ENCODE measurements around the gene DCLRE1C. TPM values are rescaled to one million over a fixed set of nuclear protein-coding genes. Genes with fewer than 3 reads are reported as not detected.

The DCLRE1C gene
- total and polyA plus RNA-seq, 3 donors from 2014 or later = 2.2 to 5.1 (median 4.6) TPM

DNA sequence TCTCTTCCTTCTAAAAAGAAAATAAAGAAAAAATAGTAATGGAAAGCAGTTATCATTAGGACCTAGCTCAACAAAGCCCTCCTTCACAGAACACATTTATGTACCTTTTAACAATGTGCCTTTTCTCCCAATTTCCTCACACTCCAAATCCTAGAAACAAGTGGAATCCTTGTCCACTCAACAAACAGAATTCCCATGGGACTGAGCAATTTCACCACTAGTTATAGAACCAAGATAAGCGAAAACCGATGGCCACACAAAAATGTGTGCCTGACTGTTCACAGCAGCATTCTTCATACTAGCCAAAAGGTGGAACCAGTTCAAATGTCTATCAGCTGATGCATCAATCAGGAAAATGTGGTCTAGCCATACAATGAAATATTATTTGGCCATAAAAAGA lies 17.3 kb downstream of the DCLRE1C start:
- DNase-seq = no peak
- no peak overlapping the region for H3K4me3 ChIP-seq
- TF ChIP-seq, protein P1, sequence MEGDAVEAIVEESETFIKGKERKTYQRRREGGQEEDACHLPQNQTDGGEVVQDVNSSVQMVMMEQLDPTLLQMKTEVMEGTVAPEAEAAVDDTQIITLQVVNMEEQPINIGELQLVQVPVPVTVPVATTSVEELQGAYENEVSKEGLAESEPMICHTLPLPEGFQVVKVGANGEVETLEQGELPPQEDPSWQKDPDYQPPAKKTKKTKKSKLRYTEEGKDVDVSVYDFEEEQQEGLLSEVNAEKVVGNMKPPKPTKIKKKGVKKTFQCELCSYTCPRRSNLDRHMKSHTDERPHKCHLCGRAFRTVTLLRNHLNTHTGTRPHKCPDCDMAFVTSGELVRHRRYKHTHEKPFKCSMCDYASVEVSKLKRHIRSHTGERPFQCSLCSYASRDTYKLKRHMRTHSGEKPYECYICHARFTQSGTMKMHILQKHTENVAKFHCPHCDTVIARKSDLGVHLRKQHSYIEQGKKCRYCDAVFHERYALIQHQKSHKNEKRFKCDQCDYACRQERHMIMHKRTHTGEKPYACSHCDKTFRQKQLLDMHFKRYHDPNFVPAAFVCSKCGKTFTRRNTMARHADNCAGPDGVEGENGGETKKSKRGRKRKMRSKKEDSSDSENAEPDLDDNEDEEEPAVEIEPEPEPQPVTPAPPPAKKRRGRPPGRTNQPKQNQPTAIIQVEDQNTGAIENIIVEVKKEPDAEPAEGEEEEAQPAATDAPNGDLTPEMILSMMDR (IDR thresholded peaks at IDR 0.05) = no peak
- no peak for TF ChIP-seq POLR2A (IDR thresholded peaks at IDR 0.05)
- 79 to 88% methylated on average over 2 of the region's 2 CpGs for WGBS, 2 donors
- H3K36me3 ChIP-seq (ENCODE audit: low read depth, missing control alignments) = no peaks in the 10 kb centered on the region
- H3K27me3 ChIP-seq = no peaks in the 10 kb centered on the region
- H3K27ac ChIP-seq = no peak overlapping the region
- intact Hi-C loops (cut with DNase I; ENCODE audit: low total_unique reads) = no loop called here
- H3K4me1 ChIP-seq = no peaks in the 10 kb centered on the region
- H3K9me3 ChIP-seq = no peaks in the 10 kb centered on the region

- no peak overlapping the region for H3K27ac ChIP-seq
- intact Hi-C loops (cut with DNase I; ENCODE audit: low total_unique reads) = no loop called here
- H3K27me3 ChIP-seq = no peaks in the 10 kb centered on the region
- no peaks in the 10 kb centered on the region for H3K4me1 ChIP-seq
- no peaks in the 10 kb centered on the region for H3K9me3 ChIP-seq
- no peaks in the 10 kb centered on the region for H3K36me3 ChIP-seq (ENCODE audit: low read depth, missing control alignments)
- DNase-seq = no peak
- TF ChIP-seq, protein P1 (IDR thresholded peaks at IDR 0.05) = no peak
- TF ChIP-seq POLR2A (IDR thresholded peaks at IDR 0.05) = no peak
- 93 to 96% methylated on average over 7 to 10 of the region's 10 CpGs for WGBS, 2 donors
- no peak overlapping the region for H3K4me3 ChIP-seq
These were observed 23.3 kb downstream of the DCLRE1C start for GRCh38 chr10:14930610-14931009.

DNA sequence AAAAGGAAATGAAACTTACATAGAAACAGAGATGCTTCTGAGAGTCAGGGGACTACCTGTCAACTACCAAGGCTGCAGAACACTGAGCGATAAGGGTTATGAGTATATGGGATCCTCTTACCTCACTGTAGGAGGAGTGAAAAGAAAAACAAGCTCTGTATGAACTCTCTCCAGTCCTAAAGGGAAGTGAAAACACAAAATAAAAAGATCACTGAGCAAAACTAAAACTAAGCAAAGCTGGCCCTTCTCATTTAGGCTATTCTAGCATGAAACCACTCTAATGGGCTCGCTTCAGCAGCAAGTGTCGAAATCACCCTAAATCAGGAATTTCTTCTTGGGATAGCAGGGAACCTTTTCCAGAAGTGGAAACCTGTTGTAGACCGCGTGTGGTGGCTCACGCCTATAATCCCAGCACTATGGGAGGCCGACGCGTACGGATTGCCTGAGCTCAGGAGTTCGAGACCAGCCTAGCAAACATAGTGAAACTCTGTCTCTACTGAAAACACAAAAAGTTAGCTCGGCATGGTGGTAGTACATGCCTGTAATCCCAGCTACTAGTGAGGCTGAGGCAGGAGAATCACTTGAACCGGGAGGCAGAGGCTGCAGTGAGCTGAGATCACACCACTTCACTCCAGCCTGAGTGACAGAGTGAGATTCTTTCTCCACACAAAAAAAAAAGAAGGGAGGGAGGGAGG lies 27.0 kb downstream of the DCLRE1C start:
- TF ChIP-seq, protein P1 (IDR thresholded peaks at IDR 0.05) = no peak
- TF ChIP-seq POLR2A (IDR thresholded peaks at IDR 0.05) = no peak
- intact Hi-C loops (cut with DNase I; ENCODE audit: low total_unique reads) = no loop called here
- no peaks in the 10 kb centered on the region for H3K36me3 ChIP-seq (ENCODE audit: low read depth, missing control alignments)

GRCh38 chr10:14926061-14926470 lies 27.8 kb downstream of the DCLRE1C start:
- 92 to 94% methylated on average over 8 of the region's 8 CpGs for WGBS, 2 donors
- TF ChIP-seq POLR2A (IDR thresholded peaks at IDR 0.05) = no peak
- TF ChIP-seq, protein P1 (IDR thresholded peaks at IDR 0.05) = no peak
- H3K27me3 ChIP-seq = no peaks in the 10 kb centered on the region
- no peaks in the 10 kb centered on the region for H3K4me1 ChIP-seq
- no peaks in the 10 kb centered on the region for H3K9me3 ChIP-seq
- no peak overlapping the region for H3K4me3 ChIP-seq
- no peaks in the 10 kb centered on the region for H3K36me3 ChIP-seq (ENCODE audit: low read depth, missing control alignments)
- intact Hi-C loops (cut with DNase I; ENCODE audit: low total_unique reads) = no loop called here
- H3K27ac ChIP-seq = no peak overlapping the region
- DNase-seq = no peak

More for the DNA sequence above, 27.0 kb downstream of the DCLRE1C start:
- no peaks in the 10 kb centered on the region for H3K9me3 ChIP-seq
- H3K27ac ChIP-seq = no peak overlapping the region
- no peak for DNase-seq
- H3K27me3 ChIP-seq = no peaks in the 10 kb centered on the region
- H3K4me1 ChIP-seq = no peaks in the 10 kb centered on the region
- WGBS, 2 donors = 94 to 98% methylated on average over 13 of the region's 13 CpGs
- no peak overlapping the region for H3K4me3 ChIP-seq

DNA sequence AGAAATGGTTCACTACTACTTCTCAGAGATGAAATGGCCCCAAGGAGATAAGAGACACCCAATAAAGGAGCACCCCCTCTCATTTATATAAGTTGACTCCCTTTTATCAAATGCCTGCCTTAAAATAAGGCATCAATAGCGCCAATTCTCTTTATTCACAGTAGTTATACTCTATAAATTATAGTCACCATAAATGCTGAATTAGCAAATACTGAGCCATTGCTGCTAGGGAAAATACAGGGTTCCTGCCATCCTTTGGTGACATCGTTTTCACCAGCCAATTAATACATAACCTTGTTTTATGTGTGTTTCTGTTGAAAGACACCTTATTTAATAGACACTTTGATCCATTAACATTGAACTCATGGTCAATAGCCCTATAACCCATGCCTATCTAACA lies 28.6 kb downstream of the DCLRE1C start:
- Histone ChIP-seq H3K4me3 (no peak overlapping the region), H3K27ac (no peak overlapping the region), H3K4me1 (no peaks in the 10 kb centered on the region), H3K27me3 (no peaks in the 10 kb centered on the region), H3K9me3 (no peaks in the 10 kb centered on the region), H3K36me3 (ENCODE audit: low read depth, missing control alignments) (no peaks in the 10 kb centered on the region)
- no peak for DNase-seq
- 98 to 100% methylated on average over 2 of the region's 2 CpGs for WGBS, 2 donors
- no peak for TF ChIP-seq POLR2A (IDR thresholded peaks at IDR 0.05)
- TF ChIP-seq, protein P1 (IDR thresholded peaks at IDR 0.05) = no peak
- intact Hi-C loops (cut with DNase I; ENCODE audit: low total_unique reads) = no loop called here

Measured in testis (tissue), 3 donors.